Umbilical cord (tissue), 2 donors: ENCODE data around the gene SLC25A46. TPM values are rescaled to one million over a fixed set of nuclear protein-coding genes. Genes with fewer than 3 reads are reported as not detected.
"Not testable (repeated sequence)": the region's sequence is repeated elsewhere in the genome, so short reads cannot be mapped to it uniquely, and the experiment has no call there.

Source experiments
- DNase-seq: peaks from one replicate; pipeline ENCODE4 v3.0.0-alpha.2; 2015; ENCODE audit warnings: low spot score
- total RNA-seq: library from RNA; depleted of rRNA; stranded (reverse); fragments of >200 nt; gene quantifications from one replicate; pipeline ENCODE4 v1.2.3, GENCODE V29; 2014; ENCODE audit warnings: low replicate concordance; ENCODE audit not compliant: insufficient read depth

SLC25A46 gene
- total RNA-seq, 1 donor from 2014 or later: 67.7 TPM

GRCh38 chr5:110754181-110754580 lies 15.4 kb downstream of the SLC25A46 start:
- no peak for DNase-seq

- DNase-seq: peak; percentile 43
These were observed 18.4 kb downstream of the SLC25A46 start for GRCh38 chr5:110757118-110757729.

GRCh38 chr5:110760158-110760557 lies 21.4 kb downstream of the SLC25A46 start:
- no peak for DNase-seq

GRCh38 chr5:110768138-110768860 lies 29.5 kb downstream of the SLC25A46 start:
- no peak for DNase-seq

GRCh38 chr5:110769000-110769681 lies 30.3 kb downstream of the SLC25A46 start:
- peak; percentile 1 for DNase-seq

- DNase-seq: no peak
These were observed 31.5 kb downstream of the SLC25A46 start for GRCh38 chr5:110770286-110770685.

GRCh38 chr5:110784901-110785300 lies 46.1 kb downstream of the SLC25A46 start:
- DNase-seq: no peak

- DNase-seq: no peak
These were observed 46.5 kb downstream of the SLC25A46 start for GRCh38 chr5:110785356-110785755.

- not testable (repeated sequence) for DNase-seq
These were observed 49.2 kb downstream of the SLC25A46 start for GRCh38 chr5:110788006-110788405.

- peak; percentile 1 for DNase-seq
These were observed 51.9 kb downstream of the SLC25A46 start for GRCh38 chr5:110790673-110791072.

- DNase-seq: no peak
These were observed 64.2 kb downstream of the SLC25A46 start for GRCh38 chr5:110802998-110803397.

- no peak for DNase-seq
These were observed 64.9 kb downstream of the SLC25A46 start for GRCh38 chr5:110803467-110804326.

- DNase-seq: no peak
These were observed 68.4 kb downstream of the SLC25A46 start for GRCh38 chr5:110807169-110807568.

- no peak for DNase-seq
These were observed 70.2 kb downstream of the SLC25A46 start for GRCh38 chr5:110809006-110809405.

Other genes with a start within 250 kb of the SLC25A46 start
- gene TMEM232, start 12.3 kb upstream of the SLC25A46 start, total RNA-seq: 4.6 TPM